ENCODE data around the gene AGFG1.

Gene AGFG1, protein sequence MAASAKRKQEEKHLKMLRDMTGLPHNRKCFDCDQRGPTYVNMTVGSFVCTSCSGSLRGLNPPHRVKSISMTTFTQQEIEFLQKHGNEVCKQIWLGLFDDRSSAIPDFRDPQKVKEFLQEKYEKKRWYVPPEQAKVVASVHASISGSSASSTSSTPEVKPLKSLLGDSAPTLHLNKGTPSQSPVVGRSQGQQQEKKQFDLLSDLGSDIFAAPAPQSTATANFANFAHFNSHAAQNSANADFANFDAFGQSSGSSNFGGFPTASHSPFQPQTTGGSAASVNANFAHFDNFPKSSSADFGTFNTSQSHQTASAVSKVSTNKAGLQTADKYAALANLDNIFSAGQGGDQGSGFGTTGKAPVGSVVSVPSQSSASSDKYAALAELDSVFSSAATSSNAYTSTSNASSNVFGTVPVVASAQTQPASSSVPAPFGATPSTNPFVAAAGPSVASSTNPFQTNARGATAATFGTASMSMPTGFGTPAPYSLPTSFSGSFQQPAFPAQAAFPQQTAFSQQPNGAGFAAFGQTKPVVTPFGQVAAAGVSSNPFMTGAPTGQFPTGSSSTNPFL

DNA sequence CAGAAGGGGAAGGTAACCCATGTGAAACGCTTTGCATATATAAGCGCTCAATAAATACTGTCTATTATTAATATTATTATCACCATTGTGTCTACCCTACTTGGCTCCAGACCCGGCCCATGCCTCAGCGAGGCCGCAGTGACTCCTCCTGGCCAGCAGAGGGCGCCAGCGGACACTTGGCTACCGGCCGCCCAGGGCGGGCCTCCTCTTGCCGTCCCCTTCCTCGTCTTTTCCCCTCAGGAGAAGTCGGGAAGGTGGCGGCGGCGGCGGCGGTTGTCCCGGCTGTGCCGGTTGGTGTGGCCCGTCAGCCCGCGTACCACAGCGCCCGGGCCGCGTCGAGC, at the start of gene AGFG1:
Gene AGFG1, plus strand, starts transcription at position 233 of the 341 bp plus-strand sequence. CDS start 266 bp downstream, outside the sequence.
- peak; percentile 91 for DNase-seq

DNA sequence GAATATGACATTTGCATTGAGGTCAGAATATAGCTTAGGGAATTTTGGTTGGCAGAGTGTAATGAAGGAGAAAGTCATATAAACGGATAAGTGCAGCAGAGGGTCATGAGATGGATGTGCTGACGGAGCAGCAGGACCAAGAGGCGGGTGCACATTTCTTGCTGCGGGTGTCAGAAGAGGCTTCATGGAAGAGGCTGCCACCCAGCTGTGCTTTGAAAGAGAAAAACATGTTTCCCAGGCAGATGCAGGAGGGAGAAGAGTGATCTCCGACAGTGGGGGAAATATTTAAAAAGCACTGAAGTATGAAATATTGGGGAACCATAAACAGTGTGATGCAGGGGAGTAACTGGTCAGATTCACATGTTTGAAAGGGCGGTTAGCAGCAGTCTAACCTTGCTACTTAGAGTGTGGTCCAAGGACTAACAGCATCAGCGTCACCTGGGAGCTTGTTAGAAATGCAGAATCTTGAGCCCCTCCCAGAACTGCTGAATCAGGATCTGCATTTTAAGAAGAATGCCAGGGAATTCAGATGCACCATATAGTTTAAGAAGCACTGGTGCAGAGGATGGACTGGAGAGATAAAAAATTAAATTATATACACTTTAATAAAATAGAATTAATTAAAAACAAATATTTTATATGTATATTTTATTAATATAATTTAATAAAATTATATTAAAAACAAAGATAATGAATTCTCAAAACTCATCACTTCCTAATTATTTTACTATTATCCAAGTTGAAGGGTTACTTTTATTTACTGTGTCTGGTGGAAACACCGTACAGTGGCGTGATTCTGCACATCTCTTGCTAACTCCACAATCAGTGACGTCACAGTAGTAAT, 48.1 kb upstream of the AGFG1 start:
- DNase-seq = no peak

DNA sequence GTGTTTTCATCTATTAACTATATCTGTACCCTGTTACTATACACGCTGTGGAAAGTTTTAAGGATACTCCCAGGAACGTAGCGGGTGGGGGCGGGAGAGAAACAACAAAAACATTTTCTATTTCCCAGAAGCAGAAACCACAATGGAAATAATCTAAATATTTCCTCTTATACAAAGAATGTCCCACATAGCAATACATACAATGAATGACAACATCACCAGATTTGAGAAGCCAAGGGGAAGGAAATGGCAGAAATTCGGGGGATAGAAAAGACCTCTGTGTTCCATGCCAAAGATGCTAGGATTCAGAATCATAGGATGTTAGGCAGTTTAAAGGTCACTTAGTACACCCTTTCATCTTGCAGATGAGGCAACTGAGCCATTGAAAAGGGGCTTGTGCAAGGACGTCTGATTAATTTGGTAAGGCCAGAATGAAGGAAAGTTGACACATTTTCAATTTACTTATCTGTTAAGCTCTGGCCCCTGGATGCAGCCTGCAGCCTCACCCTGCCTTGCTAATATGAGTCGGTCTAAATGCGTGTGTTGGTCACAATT, 43.1 kb upstream of the AGFG1 start:
- DNase-seq = no peak

DNA sequence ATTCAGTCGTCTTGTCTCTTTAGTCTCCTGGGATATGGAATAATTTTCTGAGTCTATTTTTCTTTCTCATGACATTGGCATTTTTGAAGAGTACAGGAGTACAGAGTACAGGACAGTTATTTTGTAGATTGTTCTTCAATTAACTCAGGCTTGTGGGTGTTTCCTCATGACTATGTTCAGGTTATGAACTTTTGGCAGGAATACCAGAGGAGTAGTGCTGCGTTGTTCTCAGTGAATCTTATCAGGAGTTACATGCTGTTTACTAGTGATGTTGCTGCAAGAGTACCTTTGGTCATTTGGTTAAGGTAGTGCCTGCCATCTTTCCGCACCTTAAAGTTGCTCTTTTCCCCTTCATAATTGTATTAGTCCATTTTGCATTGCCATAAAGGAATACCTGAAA, 41.3 kb upstream of the AGFG1 start:
- DNase-seq = no peak

DNA sequence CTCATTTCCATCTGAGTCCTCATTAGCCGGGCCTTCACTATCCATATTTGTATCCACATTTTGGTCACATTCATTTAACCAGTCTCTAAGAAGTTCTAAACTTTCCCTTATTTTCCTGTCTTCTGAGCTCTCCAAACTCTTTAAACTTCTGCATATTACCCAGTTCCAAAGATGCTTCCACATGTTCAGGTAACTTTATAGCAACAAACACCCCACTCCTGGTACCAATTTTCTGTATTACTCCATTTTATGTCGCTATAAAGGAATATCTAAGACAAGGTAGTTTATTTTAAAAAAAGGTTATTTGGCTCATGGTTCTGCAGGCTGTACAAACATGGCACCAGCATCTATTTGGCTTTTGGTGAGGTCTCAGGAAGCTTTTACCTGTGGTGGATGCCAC, 38.8 kb upstream of the AGFG1 start:
- no peak for DNase-seq

DNA sequence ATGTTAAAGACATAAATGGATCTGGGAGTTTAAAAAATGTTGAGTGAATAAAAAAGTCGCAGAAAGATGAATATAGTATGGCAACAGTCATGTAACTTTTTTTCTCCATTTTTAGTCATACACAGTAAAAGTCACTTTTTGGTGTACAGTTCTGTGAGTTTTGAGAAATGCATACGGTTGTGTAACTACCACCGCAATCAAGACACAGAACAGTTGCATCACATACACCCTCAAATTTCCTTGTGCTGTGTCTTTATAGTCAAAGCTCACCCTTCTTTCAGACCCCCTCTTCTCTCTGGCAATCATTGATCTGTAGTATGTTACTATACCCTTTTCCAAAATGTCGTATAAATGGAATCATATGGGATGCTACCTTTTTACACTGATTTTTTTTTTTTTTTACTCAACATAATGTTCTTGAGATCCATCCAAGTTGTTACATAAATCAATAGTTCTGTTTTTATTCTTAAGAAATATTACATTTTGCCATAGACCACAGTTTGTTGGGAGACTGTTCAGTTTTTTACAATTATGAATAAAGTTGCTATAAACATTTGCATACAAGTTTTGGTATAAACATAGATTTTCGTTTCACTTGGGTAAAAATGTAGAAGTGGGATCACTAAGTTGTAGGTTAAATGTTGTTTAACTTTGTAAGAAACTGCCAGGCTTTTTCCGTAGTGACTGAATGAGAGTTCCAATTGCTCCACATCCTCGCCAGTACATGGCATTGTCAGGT, 35.4 kb upstream of the AGFG1 start:
- DNase-seq = no peak

DNA sequence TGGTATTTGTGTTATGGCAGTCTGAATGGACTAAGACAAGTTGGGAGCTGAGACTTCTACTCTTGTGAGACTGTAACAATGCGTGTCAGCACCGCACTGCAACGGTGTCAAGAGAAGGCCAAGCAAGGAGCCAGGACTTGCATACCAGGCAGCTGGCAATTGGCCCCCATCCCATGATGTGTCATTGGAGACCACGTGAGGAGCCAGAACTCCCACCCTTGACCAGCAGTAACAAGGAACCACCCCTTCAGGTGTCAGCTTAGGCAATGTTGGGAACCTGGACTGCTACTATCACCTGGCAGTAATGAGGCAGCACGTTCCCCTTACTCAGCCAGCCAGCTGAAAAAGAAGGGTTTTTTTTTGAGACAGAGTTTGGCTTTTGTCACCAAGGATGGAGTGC, 32.7 kb upstream of the AGFG1 start:
- DNase-seq = no peak

DNA sequence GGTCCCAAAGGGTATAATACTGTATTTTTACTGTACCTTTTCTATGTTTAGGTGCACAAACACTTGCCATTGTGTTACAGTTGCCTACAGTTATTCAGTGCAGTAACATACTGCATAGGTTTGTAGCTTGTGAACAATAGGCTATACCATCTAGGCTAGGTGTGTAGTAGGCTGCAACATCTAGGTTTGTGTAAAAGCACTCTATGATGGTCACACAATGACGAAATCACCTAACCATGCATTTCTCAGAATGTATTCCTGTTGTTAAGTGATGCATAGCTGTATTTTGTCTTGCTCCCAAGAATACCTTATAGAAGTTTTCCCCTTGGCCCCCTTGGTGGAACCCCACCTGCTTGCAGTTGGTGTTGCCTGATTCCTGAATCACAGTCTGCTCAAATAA, 29.3 kb upstream of the AGFG1 start:
- no peak for DNase-seq

DNA sequence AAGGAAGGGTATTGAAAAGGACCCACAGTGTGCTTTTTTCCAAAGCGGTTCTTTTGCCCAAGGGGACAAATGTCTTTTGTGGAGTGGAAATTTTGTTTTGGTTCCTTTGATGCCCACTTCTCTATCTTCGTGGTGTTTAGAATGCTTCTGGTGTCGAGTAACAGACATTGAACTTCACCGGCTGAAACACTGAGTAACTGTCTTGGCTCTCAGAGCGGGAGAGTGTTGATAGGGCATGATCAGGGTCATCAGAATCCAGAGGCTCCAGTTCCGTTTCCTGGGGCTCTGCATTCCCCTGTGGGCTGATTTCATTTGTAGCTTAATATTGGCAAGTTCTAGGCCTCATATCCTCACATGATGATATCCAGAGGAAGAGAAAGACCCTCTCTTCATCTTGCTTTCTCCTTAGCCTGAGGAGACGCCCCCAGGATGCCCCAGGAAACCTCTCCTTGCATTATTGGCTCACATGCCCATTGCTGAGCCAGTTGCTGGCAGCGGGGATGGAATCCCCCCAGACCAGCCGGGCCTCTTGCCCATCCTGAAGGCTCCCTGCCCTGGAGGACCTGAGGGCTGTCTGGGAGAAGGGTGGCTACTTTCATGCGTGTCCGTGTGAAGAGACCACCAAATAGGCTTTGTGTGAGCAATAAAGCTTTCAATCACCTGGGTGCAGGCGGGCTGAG, 27.9 kb upstream of the AGFG1 start:
- no peak for DNase-seq

DNA sequence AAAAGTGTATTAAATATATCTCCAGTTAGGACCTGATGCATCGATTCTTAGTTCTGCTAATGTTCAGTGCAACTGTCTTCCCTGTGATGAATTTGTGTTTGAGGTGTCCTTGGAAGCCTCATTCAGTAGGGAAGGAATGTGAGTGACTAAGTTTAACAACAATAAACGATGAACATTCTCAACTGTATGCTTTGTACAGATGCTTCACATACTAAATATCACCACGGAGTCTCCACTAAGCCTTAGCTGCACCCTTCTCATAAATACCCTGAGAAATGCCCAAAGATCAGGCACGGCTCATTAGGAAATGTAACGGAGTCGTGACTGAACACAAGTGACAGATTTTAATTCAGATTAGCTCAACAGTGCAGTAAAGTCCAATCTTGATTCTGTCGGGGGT, 24.4 kb upstream of the AGFG1 start:
- no peak for DNase-seq

DNA sequence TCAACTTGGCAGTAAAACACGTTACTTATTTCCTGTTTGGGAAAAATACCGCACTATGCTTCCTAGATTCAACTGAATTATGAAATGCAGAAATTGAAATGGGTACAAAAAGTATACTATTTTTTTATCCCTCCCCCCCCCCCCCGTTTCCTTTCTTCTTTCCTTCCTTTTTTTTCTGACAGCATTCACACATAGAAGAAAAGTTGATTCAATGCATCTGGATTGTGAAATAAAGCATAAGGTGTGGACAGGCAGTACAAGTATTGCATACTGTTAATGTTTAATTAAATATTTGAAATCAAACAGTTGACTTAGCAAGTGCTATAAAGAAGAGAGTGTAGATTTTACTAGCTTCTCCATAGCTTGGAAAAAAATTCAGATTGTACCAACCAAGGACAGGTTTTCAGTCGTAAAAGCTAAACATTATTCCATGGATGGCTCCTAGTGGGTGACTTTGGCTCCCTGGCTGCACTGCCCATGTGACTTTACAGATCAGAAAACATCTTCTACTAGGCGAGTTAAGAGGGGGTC, 21.6 kb upstream of the AGFG1 start:
- DNase-seq = no peak

DNA sequence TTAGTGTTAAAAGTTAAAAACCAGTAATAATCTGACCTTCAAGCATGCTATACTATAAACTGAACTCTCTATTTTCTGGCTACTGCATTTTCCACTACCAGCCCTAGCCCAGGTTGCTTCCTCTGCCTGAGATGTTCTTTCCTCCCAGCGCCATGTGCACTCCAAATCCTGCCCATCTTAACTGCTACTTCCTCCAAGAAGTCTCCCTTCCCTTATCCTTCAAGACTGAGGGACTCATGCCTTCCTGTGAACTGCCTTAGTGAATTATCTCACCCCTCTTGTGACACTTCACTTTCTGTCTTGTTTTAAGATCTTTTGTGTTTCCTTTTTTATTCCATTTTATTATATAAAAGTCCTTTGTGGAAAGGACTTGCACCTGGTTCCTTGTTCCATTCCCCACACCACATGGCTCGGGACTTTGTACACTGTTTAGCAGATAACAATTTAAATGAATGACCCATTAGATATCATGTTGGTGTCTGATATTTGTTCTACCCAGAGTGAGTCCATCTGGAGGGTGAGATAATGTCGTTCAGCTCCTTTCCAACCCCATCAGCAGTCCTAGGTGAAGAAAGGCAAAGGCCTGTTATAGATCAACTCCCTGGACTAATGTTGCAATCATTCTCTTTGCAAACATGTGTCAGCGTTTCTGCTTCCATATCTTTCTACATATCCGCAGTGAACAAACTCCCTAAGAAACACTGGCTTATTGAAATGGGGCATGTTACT, 20.9 kb upstream of the AGFG1 start:
- no peak for DNase-seq

DNA sequence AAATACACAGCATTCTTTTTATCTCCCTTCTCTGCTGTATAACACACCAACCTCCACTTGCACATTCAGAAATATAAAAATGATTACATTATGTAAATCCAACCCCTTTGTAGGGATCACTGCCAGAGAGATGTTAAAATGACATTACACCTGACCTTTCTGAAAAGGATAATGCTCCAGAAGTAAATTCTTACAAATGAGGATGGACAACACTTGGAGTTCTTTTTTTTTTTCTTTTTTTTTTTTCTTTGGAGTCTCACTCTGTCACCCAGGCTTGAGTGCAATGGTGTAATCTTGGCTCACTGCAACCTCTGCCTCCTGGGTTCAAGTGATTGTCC, 20.3 kb upstream of the AGFG1 start:
- DNase-seq = no peak

DNA sequence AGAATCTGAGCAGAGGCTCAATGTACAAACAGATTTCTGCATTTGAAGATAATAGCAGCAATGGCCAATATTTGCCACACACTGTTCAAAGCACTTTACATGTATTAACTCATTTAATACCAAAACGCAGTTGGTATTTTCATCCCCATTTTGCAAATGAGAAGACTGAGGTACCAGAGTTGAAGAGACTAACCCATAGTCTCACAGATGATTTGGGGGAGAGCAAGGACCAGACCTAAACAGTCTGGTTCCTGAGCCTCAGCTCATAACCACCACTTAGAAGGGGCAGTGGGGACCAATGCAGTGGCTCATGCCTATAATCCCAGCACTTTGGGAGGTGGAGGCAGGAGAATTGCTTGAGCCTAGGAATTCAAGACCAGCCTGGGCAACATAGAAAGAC, 18.1 kb upstream of the AGFG1 start:
- no peak for DNase-seq

DNA sequence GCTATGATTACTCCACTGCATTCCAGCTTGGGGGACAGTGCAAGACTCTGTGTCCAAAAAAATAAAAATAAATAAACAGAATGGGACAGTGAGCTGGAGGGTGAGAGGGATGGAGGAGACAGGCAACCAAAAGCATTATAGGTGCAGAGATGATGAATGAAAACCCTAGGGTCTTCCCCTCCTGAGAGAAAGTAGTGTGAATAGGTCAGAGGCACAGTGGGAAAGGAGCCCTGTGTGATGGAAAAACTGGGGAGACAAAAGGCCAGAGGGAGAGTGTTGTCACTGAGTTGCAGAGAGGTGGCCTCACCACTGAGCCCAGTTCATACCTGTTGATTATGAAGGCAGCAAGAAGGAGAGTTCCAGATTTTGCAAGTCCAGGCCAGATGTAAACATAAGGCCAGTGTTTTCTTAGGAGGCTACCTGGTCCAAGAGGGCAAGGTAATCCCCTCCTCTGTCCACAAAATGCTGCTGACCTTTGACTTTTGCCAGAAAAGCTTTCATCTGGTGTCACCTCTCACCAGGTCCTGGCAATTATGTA, 17.6 kb upstream of the AGFG1 start:
- DNase-seq = no peak

DNA sequence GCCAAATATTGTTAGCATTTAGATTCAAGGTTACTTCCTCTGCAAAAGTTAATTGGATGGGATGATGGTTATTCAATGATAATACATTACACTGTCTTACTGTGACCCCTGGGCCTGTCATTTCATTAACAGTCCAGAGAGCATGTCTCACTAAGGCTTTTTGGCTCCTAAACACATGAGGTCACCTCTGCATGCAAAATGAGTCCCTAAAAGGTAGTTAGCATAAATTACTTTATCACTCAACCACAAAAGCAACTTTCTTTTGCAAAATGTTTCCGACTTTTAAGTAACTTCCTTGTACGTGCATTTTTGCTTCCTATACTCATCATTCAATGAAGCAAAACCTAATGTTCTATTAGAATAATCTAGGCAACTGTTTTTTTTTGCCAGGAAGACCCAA, 16.8 kb upstream of the AGFG1 start:
- DNase-seq = no peak

DNA sequence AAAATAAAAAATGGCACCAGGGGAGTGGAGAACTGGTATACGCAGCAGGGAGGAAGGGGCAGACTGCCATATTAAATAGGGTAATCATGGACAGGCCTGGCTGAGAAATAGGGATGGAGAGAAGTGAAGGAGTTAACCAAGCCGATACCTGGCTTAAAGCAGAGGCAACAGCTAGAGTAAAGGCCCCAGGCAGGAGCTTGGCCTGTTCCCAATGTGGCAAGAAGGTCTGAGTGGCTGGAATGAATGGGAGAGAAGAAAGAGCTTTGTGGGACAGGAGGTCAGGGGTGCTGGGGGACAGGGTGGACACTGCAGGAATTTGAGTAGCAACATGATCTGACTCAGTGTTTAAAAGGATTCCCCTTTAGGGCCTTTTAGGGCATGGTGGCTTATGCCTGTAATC, 15.9 kb upstream of the AGFG1 start:
- no peak for DNase-seq

DNA sequence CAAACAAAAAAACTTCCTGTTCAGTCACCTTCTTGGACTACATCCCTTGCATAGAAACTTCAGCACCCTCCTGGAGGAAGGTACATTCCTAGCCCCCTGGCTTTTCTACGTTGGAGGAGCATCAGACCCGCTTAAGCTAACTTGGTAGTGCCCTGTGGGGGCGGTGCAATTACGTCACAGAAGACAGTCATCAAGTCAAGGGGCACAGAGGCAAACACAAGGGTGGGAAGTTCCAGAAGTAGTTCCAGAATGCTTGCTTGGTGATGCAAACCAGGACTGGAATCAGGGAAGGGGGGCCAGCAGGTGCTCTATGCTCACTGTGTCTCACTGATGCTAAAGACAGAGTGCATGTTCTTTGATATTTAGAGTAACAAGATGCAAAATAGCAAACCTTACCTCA, 15.2 kb upstream of the AGFG1 start:
- DNase-seq = no peak

DNA sequence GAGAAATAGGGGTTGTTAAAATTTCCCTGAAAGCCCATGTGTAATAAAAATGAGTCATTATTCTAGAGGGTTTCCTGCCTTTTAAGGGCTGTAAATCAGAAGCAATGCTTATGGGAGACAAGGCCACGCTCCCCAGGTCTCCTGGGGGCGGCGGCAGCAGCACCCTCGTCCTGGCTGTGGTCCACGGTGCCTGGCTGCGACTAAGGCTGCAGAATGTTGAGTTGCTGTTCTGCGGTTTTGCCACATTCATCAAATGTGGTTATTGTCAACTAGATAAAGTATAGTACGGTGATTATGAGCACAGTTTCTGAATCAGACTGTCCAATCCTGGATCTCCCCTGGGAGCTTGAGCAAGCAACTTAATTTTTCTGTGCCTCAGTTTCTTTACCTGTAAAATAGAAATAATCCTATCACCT, 11.9 kb upstream of the AGFG1 start:
- peak; percentile 44 for DNase-seq

DNA sequence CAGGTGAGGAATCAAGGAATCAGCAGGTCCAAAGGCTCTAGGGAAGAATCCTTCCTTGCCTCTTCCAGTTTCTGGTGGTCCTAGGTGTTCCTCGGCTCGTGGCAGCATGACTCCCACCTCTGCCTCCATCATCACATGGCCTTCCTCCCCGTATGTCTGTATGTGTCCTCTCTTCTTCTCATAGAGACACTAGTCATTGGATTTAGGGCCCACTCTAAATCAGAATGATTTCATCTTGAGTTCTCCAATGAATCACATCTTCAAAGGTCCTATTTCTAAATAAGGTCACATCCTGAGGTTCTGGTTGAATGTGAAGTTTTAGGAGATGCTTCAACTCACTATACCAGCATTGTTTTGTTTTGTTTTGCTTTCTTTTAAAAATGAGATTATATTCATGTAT, 11.1 kb upstream of the AGFG1 start:
- DNase-seq = no peak

DNA sequence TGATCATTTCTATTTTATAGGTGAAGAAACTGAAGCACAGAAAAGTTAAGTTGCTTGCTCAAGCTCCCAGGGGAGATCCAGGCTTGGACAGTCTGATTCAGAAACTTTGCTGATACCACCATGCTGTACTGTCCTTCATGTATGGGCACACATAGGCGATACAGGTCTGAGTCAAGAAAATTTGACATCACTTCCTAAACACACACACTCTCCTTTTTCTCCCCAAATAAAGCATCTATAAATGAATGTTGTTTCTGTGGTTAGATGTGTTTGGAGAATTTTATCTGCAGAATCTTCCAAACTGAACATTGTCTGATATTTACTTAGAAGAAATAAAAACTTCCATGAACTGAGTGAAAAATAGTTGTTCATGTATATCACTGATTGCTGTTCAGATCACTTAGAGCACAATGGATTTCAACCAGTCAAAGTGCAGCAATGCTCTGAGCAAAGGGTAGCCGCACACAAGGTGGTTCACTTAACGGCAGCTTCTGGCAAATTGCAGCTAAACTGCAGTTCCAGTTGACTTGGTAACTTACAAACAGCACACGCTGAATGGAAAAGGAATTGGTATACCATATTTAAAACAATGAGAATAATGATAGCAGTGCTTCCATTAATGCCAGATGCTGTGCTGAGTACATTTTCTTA, 10.0 kb upstream of the AGFG1 start:
- no peak for DNase-seq
